ENCODE results near the gene NTSR2. TPM values are rescaled to one million over a fixed set of nuclear protein-coding genes. Genes with fewer than 3 reads are reported as not detected.

NTSR2 gene
- total and polyA plus RNA-seq, 10 of the 15 experiments (the other 5 are each of a cell fraction or from before 2014, with no cell fraction given) = not detected

GRCh38 chr2:11639503-11639902 lies 30.5 kb downstream of the NTSR2 start:
- FAIRE-seq = no peak

More at GRCh38 chr2:11639503-11639902, 30.5 kb downstream of the NTSR2 start:
- H3K9ac ChIP-seq (ENCODE audit: control insufficient read depth, insufficient read depth, low read length) = no peak overlapping the region
- TF ChIP-seq ZBTB4 (CRISPR knock-in tag; IDR thresholded peaks at IDR 0.05) (no peak), PML (IDR thresholded peaks at IDR 0.05; ENCODE audit: low read length) (no peak)
- WGBS (ENCODE audit: insufficient coverage, insufficient replicate concordance, low lambda C conversion rate, missing lambda C conversion rate) = 25% methylated on average over 5 of the region's 5 CpGs
- RAD21 ChIA-PET (ENCODE audit: unreplicated experiment) = no interaction called here
- no peaks in the 10 kb centered on the region; a peak in 1 of 4 replicates for H3K27me3 ChIP-seq (replicated peaks in 1 of 2; ENCODE audit: control insufficient read depth in 2 of 2, insufficient read depth in 2 of 2, low read length in 1 of 2)
- BruUV-seq (replicated peaks) = no TSS peak
- H3K9me3 ChIP-seq (replicated peaks; ENCODE audit: control insufficient read depth, insufficient read depth, low read length) = no peaks in the 10 kb centered on the region
- H4K20me1 ChIP-seq (ENCODE audit: control insufficient read depth, insufficient read depth) = no peaks in the 10 kb centered on the region
- CTCF ChIA-PET = no interaction called here
- SMC1A ChIA-PET (ENCODE audit: uncharacterized antibody, unreplicated experiment) = no interaction called here
- POLR2A ChIA-PET = no interaction called here
- DNase-seq (ENCODE audit: low read depth, low spot score) (no peak), ATAC-seq (no peak)
- intact Hi-C loops (cut with micrococcal nuclease; ENCODE audit: unreplicated experiment) (no loop called here), in situ Hi-C loops (cut with MboI) (no loop called here)
- H3K4me3 ChIP-seq = no peak overlapping the region
- no peaks in the 10 kb centered on the region for H3K4me1 ChIP-seq (ENCODE audit: control insufficient read depth, insufficient read depth, low read length)
- no peaks in the 10 kb centered on the region for H3K36me3 ChIP-seq (ENCODE audit: control insufficient read depth in 2 of 2, insufficient read depth in 2 of 2, low read length in 1 of 2)
- H3K79me2 ChIP-seq (ENCODE audit: control insufficient read depth, insufficient read depth, low read length) = no peaks in the 10 kb centered on the region
- H2AFZ ChIP-seq (ENCODE audit: control insufficient read depth, low read depth, low read length) = no peak overlapping the region
- no peak overlapping the region for H3K4me2 ChIP-seq (ENCODE audit: control insufficient read depth, insufficient read depth)
- H3K27ac ChIP-seq (ENCODE audit: control insufficient read depth, insufficient read depth) = no peak overlapping the region
